Embryonic facial prominence (tissue), 1 donor: ENCODE data around the gene MICAL2.

Source experiments
- DNase-seq: peaks from one replicate; pipeline ENCODE4 v3.0.0-alpha.2; 2016; ENCODE audit errors: extremely low spot score

MICAL2 gene

GRCh38 chr11:12226093-12226492, 115.7 kb downstream of the MICAL2 start:
- no peak for DNase-seq

DNA sequence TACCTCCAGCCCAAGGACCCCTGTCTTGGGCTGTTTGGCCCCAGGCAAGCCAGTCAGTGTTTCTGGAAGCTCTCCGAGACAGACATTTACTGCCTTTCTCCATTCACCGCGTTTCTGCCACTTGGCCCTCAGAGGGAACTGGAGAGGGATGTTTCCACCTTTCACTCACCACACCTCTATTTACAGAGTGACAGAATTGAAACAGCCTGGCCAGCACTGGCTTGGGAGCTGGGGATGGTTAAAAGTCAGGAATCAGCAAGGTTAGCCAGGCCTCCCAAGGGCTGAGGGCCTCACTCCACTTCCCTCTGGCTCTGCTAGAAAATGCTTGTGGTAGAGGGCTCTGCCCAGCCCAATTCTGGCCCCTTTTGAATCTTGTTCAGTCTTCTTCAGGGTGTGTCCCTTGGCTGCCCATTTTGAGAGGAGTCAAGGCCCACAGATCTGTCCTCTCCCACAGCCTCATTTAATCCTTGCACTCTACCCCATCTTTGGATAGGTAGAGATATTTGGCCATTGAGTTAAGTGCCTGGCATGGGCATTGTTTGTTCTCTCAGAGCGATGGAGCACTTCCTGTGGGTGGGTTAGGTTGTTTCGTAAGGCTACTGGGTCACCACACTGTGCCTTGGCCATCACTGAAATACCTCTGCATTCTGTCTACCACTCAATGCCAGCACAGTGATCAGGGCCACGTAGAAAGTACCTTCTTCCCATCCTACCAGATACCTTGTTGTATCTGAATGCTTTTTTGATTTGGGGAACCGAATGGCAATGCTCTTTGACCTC, 119.2 kb downstream of the MICAL2 start:
- DNase-seq, result no peak

DNA sequence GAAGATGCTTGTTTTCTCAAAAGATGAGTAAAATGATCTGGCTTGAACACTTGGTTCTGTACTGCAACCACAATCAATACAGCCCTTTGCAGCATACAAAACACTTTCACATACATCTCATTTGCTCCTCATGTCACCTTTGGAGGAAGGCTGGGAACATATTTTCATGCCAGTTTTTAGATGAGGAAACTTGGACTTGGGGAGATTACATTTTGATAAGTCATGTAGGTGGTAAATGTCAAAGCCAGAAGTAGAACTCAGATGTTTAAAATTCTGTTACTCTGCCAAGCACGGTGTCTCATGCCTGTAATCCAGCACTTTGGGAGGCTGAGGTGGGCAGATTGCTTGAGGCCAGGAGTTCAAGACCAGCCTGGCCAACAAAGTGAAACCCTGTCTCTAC, 121.8 kb downstream of the MICAL2 start:
- DNase-seq, result no peak

- DNase-seq, result no peak
These were observed 122.6 kb downstream of the MICAL2 start for GRCh38 chr11:12232817-12233601.

GRCh38 chr11:12233602-12233925, 123.2 kb downstream of the MICAL2 start:
- no peak for DNase-seq

- DNase-seq, result no peak
These were observed 123.8 kb downstream of the MICAL2 start for GRCh38 chr11:12234221-12234620.

- no peak for DNase-seq
These were observed 124.7 kb downstream of the MICAL2 start for GRCh38 chr11:12235080-12235479.

DNA sequence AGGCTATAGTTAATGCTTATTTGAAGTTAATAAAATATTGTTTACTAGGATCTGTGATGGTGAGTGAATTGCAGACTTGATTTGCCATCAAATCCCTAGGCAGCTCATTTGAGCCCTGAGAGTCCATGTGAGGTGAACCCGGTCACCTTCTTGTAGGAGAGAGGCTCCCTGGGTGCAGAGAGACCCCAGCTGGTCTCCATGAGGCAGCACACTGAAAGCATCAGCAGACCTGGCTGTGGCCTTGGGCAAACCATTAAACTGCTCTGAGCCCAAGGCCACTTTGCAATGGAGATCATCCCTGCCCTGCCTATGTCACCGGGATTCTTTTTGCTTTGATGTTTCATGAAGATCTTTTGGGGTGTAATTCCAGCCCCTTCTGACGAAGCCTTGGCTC, 125.2 kb downstream of the MICAL2 start:
- no peak for DNase-seq

DNA sequence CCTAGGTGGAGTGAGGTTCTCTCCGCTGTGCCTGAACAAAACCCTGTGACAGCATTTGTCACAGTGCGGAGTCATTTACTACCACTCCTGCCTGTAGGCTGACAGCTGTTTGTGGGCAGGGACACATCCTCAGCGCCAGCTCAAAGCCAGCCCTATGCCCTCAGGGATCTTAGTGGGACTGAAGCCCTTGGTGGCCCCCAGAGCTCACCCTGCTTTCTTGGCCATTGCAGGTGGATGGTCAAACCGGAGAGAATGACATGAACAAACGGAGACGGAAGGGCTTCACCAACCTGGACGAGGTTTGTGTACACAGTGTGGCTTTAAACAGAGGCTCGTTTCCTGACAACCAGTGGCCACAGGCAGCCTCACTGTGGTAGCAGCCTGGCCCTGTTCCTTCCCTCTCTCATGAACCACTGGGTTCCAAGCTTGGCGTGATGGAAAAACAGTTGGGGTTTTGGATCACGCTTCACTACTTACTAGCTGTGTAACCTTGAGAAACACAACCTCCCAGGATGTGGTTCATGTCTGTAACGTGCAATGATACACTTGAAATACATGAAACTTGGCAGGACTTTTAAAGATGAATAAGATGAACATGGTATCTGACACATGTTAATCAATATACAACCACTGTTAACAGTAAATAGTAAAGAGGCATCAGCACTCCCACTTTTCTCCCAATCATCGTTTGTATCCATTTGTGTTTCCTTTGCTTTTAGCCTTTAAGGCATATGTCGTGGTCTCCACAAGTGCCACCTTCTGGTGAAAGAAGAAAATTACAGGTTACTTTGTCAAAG, 125.8 kb downstream of the MICAL2 start:
- peak; percentile 30 for DNase-seq

DNA sequence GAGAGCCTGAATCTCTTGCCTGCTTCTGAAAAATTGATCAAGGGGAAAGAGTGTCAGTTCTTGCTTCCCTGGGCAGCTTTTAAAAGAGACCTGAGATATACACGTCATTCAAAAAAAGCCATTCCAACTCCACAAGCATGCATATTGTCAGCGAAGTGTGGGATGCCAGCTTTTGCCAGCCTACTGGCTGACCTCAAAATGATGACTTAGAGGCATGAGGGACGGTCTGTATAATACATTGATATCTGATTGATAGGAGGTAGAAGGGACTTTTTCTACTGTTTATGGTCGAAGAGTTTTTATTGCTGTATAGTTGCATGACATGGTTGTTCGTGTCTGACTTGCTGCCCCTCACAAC, 126.3 kb downstream of the MICAL2 start:
- DNase-seq, result no peak

- DNase-seq, result no peak
These were observed 127.0 kb downstream of the MICAL2 start for GRCh38 chr11:12237381-12237784.

- no peak for DNase-seq
These were observed 128.0 kb downstream of the MICAL2 start for GRCh38 chr11:12238420-12238819.

DNA sequence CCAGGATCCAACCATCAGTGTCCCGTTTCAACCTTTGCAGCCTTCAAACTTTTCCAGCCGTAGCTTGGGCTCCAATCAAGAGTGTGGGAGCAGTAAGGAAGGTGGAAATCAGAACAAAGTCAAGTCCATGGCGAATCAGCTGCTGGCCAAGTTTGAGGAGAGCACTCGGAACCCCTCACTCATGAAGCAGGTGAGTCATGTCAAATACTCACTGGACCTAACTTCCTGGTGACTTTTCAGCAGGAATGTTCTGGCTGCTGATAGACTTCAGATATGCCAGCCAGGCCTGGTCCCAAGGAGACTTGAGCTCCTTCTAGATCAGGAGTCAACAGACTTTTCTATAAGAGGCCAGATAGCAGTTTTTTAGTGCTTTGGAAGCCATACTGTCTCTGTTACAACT, 129.0 kb downstream of the MICAL2 start:
- no peak for DNase-seq

- no peak for DNase-seq
These were observed 129.5 kb downstream of the MICAL2 start for GRCh38 chr11:12239804-12240371.

DNA sequence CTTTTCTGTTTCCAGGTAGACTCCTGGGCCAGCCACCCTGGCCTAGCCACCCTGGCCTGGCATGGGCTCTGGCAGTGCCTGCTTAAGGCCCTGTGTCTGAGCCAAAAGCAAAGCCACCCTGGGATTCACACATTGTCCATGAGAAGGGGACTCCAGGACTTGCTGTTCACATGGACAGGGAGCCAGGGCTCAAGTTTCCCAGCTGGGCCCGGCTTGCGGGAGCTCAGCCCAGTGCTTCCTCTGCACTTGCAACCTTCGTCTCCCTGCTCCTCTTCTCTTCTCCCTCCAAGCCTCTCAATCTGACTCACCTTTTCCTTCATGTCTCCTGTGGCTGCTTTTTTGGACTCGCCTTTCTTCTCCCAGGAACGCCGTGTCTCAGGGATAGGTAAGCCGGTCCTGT, 130.3 kb downstream of the MICAL2 start:
- no peak for DNase-seq

GRCh38 chr11:12241401-12241800, 131.0 kb downstream of the MICAL2 start:
- no peak for DNase-seq

GRCh38 chr11:12241971-12242672, 131.7 kb downstream of the MICAL2 start:
- DNase-seq, result no peak

- DNase-seq, result no peak
These were observed 132.6 kb downstream of the MICAL2 start for GRCh38 chr11:12242966-12243365.

- no peak for DNase-seq
These were observed 133.1 kb downstream of the MICAL2 start for GRCh38 chr11:12243486-12243885.

DNA sequence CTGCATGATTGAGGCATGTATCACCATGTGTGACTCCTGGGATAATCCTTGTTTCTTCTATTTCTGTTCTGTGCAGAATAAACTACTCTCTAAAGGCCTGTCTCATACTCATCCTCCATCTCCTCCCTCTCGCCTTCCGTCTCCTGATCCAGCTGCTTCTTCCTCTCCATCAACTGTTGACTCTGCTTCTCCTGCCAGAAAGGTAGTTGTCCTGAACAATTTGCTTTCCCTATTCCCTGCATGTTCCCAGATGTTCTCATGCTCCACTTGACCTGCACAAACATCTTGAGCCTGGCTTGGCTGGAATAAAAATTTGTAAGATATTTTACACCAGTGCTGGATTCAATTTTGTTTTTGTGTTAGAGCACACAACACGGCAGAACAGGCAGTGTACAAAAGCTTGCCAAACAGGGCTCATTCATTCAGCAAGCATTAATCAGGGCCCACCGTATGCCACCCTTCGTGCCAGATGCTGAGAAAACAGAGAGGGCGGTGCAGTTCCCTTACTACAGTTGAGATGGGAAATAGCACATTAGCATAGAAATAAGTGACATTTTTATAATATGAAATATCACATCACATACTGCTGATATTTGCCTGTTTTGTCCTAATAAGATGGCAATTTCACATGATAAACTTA, 133.6 kb downstream of the MICAL2 start:
- DNase-seq, result no peak

- DNase-seq, result no peak
These were observed 134.7 kb downstream of the MICAL2 start for GRCh38 chr11:12245091-12245490.
